Activated naive CD4-positive, alpha-beta T cell treated with anti-CD3 and anti-CD28 coated beads, Interleukin-2, amount 50 U/mL, for 72 hours (primary cell): ENCODE measurements around the gene NLGN1. TPM values are rescaled to one million over a fixed set of nuclear protein-coding genes. Genes with fewer than 3 reads are reported as not detected.

Source experiments
- ATAC-seq, 2 donors: fragments of 150-1000 bp; cut with Tn5 transposase; 2 replicates each; pipeline ENCODE4 v1.10.0; 2021; ENCODE audit warnings: mild to moderate bottlenecking in 2 of 2, moderate library complexity in 2 of 2
- DNase-seq, 2 donors: peaks; one replicate each; pipeline ENCODE4 v3.0.0; 2021 to 2022; ENCODE audit warnings: low spot score in 2 of 2
- H3K27ac Mint-ChIP-seq, 2 donors: one replicate each; pipeline ENCODE4 v1.8.0; 2022; ENCODE audit warnings: mild to moderate bottlenecking in 2 of 2, mixed read lengths in 2 of 2
- H3K36me3 Mint-ChIP-seq, 2 donors: one replicate each; pipeline ENCODE4 v1.8.0; 2022; ENCODE audit warnings: mixed read lengths in 2 of 2
- H3K9me3 Mint-ChIP-seq, 2 donors: one replicate each; pipeline ENCODE4 v1.8.0; 2022; ENCODE audit warnings: mixed read lengths in 2 of 2
- total RNA-seq, 2 donors: library from RNA; stranded (reverse); gene quantifications; one replicate each; pipeline ENCODE4 v1.2.3, GENCODE V29; 2022

NLGN1 gene
- total RNA-seq, 2 donors from 2014 or later = not detected

GRCh38 chr3:174156200-174156599, 758.7 kb downstream of the NLGN1 start:
- ATAC-seq = no peak

DNA sequence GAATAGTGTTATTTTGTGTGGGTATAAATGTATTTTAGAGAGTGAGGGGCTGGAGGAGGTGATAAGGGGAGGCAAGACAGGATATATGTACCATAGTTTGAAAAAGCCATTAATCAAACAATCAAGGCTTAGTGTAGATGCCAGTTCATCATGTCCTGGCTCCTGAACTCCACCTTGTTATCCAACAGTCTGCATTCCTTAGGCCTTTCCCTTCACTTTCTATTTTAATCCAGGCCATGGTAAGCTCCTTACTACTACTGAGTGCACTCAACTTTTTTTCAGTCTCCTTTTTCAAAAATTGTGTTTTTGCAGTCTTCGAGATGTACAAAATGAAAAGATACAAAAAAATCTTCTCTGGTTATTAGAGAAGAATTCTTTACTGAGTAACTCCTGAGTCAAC, 761.1 kb downstream of the NLGN1 start:
- Mint-ChIP-seq H3K9me3 (peaks cover 0 to 3% of the 10 kb centered on the region in 2 donors), H3K27ac (no peak overlapping the region), H3K36me3 (no peaks in the 10 kb centered on the region)
- no peak for DNase-seq
- no peak for ATAC-seq

More at GRCh38 chr3:174156200-174156599, 758.7 kb downstream of the NLGN1 start:
- no peak for DNase-seq
- H3K27ac Mint-ChIP-seq = no peak overlapping the region
- peaks cover 0 to 3% of the 10 kb centered on the region in 2 donors for H3K9me3 Mint-ChIP-seq
- no peaks in the 10 kb centered on the region for H3K36me3 Mint-ChIP-seq

DNA sequence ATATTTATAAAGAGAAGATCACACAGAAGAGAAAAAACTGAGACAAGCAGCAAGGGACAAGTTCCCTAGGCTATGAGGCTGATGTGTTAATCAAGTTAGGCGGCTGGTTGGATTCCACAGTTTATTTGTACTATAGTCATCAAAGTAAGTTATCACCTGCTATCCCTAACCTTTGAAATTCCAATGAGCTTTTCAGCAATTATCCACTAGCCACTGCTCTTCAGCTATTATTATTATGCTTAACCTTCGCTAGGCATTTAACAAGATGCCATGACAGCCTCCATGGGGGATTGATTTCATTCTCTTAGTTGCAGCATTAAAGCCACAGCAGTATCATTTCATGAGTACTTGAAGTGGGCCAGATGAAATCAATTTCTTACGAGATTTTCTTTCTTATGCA, 762.1 kb downstream of the NLGN1 start:
- H3K36me3 Mint-ChIP-seq = no peaks in the 10 kb centered on the region
- no peak for DNase-seq
- no peak for ATAC-seq
- no peak overlapping the region for H3K27ac Mint-ChIP-seq
- peaks cover 5 to 7% of the 10 kb centered on the region in 2 donors for H3K9me3 Mint-ChIP-seq

DNA sequence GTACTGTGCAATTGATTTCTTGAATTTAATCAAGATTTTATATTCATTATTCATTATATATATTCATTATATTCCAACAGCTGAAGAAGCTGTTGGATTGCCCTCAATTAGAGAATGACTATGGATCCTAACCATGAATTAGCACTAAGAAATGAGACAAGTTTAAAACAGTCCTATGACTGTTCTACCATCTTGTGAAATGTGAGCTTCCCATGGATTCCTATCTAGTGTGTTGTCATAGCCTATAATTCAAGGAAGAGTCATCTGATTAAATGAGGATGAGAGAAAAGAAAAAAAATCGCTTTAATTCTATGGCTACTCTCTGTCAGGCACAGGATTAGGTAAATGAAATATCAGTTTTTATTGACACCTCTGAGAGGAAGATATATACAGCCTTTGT, 765.0 kb downstream of the NLGN1 start:
- Mint-ChIP-seq H3K36me3 (no peaks in the 10 kb centered on the region), H3K9me3 (peaks cover 10 to 11% of the 10 kb centered on the region in 2 donors), H3K27ac (no peak overlapping the region)
- ATAC-seq (no peak), DNase-seq (no peak)

GRCh38 chr3:174168026-174168425, 770.5 kb downstream of the NLGN1 start:
- DNase-seq (no peak), ATAC-seq (no peak)
- no peak overlapping the region for H3K27ac Mint-ChIP-seq
- peaks cover 10 to 11% of the 10 kb centered on the region in 2 donors for H3K9me3 Mint-ChIP-seq
- peaks cover 0 to 9% of the 10 kb centered on the region in 2 donors for H3K36me3 Mint-ChIP-seq

DNA sequence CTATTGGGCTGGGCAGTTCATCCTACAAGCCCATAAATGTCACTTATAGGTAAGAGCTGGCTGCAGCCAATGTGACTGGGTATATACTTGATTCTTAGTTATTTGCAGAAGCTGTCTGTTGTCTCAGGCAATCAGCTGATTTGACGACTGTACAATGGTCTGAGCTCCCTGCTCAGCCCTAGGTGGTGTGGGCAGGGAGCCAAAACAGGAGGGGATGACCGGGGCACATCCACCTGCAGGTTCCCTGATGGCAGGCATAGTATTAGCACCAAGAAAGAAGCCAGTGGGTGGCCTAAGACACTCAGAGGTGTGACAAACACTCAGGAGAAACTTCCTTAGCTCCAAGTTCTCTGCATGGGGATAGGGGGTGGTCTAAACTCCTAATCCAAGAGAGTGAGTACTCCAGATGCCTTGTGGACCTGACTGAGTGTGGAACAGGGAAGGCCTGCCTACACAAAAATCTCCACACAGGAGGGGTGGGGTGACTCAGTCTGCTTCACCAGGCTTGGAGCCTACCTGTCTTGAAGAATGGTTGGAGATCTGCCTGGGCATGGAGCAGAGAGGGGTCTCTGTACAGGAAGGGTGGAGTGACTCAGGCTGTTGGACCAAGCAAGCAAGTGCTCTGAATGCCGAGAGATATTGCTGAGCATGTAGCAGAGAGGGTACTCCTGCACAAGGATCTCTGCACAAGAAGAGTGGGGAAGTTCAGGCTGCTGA, 771.2 kb downstream of the NLGN1 start:
- no peak overlapping the region for H3K27ac Mint-ChIP-seq
- DNase-seq (no peak), ATAC-seq (no peak)
- peaks cover 0 to 9% of the 10 kb centered on the region in 2 donors for H3K36me3 Mint-ChIP-seq
- H3K9me3 Mint-ChIP-seq = peaks cover 8 to 11% of the 10 kb centered on the region in 2 donors

GRCh38 chr3:174169736-174170135, 772.2 kb downstream of the NLGN1 start:
- ATAC-seq = no peak
- H3K9me3 Mint-ChIP-seq = peaks cover 5 to 8% of the 10 kb centered on the region in 2 donors
- H3K36me3 Mint-ChIP-seq = peaks cover 0 to 9% of the 10 kb centered on the region in 2 donors
- DNase-seq = no peak
- H3K27ac Mint-ChIP-seq = no peak overlapping the region

DNA sequence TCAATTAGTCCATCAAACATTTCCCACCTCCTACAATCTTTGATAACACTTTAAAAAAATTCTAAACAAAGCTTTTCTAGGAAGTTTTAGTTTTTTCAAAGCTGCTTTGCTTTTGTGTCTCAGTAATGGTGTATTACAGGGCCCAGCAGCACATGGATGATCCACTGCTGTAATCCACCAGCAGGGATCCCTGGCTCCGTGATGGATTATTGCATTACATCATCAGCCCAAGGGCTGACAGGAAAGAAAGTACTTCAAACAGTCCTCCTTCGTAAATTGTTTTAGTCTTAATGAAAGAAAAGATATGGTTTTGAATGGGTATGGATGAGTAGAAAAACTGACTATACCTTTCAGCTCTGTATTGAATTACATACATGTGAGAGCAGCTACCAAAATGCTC, 772.7 kb downstream of the NLGN1 start:
- ATAC-seq = no peak
- peaks cover 0 to 8% of the 10 kb centered on the region in 2 donors for H3K9me3 Mint-ChIP-seq
- DNase-seq = no peak
- peaks cover 0 to 9% of the 10 kb centered on the region in 2 donors for H3K36me3 Mint-ChIP-seq
- no peak overlapping the region for H3K27ac Mint-ChIP-seq

DNA sequence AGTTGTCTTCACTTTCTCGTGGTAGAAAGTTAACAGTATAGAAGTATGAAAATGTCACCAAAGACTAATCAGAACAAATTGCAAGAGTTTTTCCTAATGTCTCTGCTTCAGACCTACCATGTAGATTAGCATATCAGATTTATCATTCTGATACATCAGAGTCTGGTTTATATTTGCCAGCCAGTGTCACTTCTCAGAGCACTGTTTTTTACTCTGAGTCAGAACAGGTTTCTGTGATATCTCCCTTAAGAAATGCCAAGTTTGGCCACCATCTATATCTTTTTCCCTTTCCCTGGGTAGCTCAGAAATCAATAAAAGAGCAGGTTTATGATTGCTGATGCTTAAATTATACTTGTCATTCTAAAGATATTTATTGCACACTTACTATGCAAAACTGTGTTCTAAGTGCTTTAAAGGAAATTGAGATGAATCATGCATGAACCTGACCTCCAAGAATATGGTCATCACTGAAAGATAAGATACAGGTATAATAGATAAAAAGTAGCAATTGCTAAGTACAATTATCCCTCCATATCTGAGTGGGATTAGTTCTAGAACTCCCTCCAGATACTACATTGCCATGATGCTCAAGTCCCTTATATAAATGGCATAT, 788.9 kb downstream of the NLGN1 start:
- DNase-seq (no peak), ATAC-seq (no peak)
- H3K36me3 Mint-ChIP-seq = no peaks in the 10 kb centered on the region
- H3K27ac Mint-ChIP-seq = no peak overlapping the region
- peaks cover 0 to 2% of the 10 kb centered on the region in 2 donors for H3K9me3 Mint-ChIP-seq

DNA sequence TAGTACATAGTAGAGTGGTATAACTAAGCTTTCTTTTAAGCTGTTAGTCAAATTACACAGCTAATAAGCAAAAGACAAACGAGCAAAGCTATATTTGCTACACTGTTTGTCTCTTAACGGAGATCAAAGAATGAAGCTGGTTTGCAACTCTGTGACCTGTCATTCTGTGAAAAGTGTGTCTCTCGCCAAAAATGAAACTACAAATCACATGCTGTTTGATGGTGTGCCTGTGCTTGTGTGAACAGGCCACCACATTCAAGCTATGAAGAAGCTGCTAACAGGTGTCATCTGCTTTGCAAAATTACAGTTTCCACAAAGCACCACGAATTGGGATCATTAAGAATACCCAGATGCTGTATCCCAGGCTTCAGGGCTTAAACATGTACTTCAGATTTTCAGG, 793.8 kb downstream of the NLGN1 start:
- ATAC-seq = peak in 1 of 2 donors; percentile 61
- no peak for DNase-seq
- Mint-ChIP-seq H3K9me3 (peaks cover 0 to 2% of the 10 kb centered on the region in 2 donors), H3K27ac (no peak overlapping the region), H3K36me3 (no peaks in the 10 kb centered on the region)

DNA sequence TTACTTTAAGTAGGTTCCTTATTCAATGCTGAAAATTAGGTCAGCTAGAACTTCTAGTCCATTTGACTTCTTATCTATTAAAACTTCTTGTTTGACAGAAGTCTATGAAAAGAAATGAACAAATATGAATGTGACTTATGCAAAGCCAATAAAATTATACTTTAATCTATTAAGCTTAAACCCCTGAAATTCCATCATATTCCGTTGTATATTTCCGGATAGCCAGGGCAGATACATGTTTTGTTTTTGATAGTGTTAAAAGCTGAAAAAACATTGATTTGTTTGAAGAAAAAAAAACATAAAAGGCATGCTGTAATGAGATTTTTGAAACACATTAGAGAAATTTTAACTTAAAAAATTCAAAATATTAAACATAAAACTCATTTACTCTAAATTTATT, 794.4 kb downstream of the NLGN1 start:
- Mint-ChIP-seq H3K27ac (no peak overlapping the region), H3K36me3 (no peaks in the 10 kb centered on the region), H3K9me3 (peaks cover 0 to 2% of the 10 kb centered on the region in 2 donors)
- DNase-seq = no peak
- no peak for ATAC-seq

DNA sequence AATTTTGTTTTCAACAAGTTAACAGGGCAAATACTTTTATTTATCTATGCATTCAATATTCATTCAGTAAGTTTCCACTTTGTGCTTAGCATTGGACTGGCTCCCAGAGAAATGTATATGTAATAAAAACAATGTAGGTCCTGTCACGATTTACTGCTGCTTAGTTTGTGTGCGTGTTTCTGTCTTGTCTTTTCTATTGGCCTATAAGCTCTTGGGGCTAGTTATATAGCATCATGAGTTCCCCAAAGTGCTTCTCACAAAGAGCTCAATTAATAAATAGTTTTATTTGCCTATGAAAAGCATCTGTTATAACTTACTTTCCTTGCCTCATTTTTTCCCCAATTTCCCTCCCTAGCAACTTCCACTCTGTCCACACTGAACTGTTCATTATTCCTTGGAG, 794.9 kb downstream of the NLGN1 start:
- H3K27ac Mint-ChIP-seq = no peak overlapping the region
- ATAC-seq = no peak
- no peaks in the 10 kb centered on the region for H3K9me3 Mint-ChIP-seq
- no peak for DNase-seq
- H3K36me3 Mint-ChIP-seq = no peaks in the 10 kb centered on the region

GRCh38 chr3:174193604-174194003, 796.1 kb downstream of the NLGN1 start:
- Mint-ChIP-seq H3K36me3 (no peaks in the 10 kb centered on the region), H3K9me3 (no peaks in the 10 kb centered on the region), H3K27ac (no peak overlapping the region)
- ATAC-seq (no peak), DNase-seq (no peak)

GRCh38 chr3:174197416-174197815, 799.9 kb downstream of the NLGN1 start:
- H3K36me3 Mint-ChIP-seq = no peaks in the 10 kb centered on the region
- H3K27ac Mint-ChIP-seq = no peak overlapping the region
- ATAC-seq (no peak), DNase-seq (no peak)
- peaks cover 0 to 6% of the 10 kb centered on the region in 2 donors for H3K9me3 Mint-ChIP-seq

DNA sequence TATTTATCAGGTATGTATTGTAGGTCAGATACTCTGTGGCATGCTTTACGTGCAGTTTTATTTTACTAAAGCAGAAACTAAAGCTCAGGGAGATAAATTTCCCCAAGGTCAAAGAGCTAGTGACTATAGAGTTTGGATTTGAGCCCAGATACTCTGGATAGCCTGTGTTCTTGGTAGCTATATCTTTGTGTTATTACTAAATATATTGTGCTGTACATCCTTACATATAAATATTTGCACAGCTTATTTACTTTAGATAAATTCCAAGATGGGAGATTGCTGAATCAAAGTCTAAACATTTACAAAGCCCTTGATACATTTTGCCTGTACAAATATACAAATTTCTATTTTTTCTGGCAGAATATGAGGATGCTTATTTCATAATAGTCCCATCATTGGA, 800.7 kb downstream of the NLGN1 start:
- H3K9me3 Mint-ChIP-seq = peaks cover 0 to 6% of the 10 kb centered on the region in 2 donors
- ATAC-seq (no peak), DNase-seq (no peak)
- H3K36me3 Mint-ChIP-seq = no peaks in the 10 kb centered on the region
- no peak overlapping the region for H3K27ac Mint-ChIP-seq

DNA sequence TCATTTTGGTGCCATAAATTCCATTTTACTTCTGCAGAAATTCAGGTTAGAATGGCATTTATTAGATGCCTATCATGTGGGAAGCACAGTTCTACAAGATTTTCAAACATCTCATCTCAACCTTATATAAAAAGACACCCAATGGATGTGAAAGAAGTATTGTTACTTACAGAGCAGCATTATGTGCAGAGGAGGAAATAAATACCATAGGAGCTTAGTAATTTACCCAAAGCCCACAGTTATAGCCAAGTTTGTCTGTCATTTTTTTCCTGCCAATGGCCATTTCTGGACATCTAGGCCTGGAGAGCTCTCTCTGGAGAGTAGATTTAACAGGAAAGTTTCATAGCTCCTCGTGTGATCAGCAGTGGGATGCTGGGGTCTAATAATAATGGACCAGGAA, 802.2 kb downstream of the NLGN1 start:
- H3K36me3 Mint-ChIP-seq = no peaks in the 10 kb centered on the region
- ATAC-seq = no peak
- no peak for DNase-seq
- H3K9me3 Mint-ChIP-seq = peaks cover 0 to 6% of the 10 kb centered on the region in 2 donors
- no peak overlapping the region for H3K27ac Mint-ChIP-seq

GRCh38 chr3:174202116-174202515, 804.6 kb downstream of the NLGN1 start:
- DNase-seq (no peak), ATAC-seq (no peak)
- H3K36me3 Mint-ChIP-seq = no peaks in the 10 kb centered on the region
- no peak overlapping the region for H3K27ac Mint-ChIP-seq
- H3K9me3 Mint-ChIP-seq = peaks cover 0 to 6% of the 10 kb centered on the region in 2 donors

GRCh38 chr3:174202561-174202960, 805.0 kb downstream of the NLGN1 start:
- DNase-seq (no peak), ATAC-seq (no peak)
- Mint-ChIP-seq H3K9me3 (peaks cover 0 to 6% of the 10 kb centered on the region in 2 donors), H3K27ac (no peak overlapping the region), H3K36me3 (no peaks in the 10 kb centered on the region)
